ENCODE measurements around the gene PCDHGA1.

PCDHGA1 gene

DNA sequence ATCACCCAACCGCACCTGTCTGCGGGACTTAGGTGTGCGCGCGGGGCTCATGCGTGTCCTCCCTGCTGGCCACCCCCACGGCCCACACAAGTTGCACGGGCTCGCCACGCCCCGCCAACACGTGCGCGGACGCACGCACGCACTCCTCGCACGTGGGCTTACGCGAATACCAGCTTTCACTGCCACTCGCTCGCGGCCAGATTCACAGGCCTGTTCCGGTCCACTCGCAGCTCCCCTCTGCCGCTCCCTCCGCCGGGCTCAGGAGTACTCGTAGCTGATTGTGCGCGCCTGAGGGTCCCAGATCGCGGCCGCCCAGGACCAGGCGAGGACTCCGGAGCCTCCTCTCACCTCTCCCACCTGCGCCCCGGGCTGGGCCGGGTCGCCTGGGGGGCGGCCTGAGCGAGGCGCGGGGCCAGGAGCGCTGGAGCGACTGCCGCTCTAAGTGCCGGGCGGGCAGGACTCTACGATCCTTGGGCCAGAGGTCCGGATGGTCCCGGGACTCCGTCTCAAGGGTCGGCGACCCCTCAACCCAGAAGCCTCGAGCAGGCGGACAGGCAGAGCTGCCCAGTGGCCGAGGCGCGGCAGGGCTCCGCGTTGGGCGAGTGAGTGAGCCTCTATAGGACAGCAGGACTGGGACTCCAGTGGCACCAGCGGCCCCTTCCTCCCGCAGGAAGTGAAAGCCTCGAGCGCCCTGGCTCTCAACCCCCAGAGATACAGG is 162.0 kb downstream of the PCDHGA1 start:
- no peak for DNase-seq (ENCODE audit: low read depth)

DNA sequence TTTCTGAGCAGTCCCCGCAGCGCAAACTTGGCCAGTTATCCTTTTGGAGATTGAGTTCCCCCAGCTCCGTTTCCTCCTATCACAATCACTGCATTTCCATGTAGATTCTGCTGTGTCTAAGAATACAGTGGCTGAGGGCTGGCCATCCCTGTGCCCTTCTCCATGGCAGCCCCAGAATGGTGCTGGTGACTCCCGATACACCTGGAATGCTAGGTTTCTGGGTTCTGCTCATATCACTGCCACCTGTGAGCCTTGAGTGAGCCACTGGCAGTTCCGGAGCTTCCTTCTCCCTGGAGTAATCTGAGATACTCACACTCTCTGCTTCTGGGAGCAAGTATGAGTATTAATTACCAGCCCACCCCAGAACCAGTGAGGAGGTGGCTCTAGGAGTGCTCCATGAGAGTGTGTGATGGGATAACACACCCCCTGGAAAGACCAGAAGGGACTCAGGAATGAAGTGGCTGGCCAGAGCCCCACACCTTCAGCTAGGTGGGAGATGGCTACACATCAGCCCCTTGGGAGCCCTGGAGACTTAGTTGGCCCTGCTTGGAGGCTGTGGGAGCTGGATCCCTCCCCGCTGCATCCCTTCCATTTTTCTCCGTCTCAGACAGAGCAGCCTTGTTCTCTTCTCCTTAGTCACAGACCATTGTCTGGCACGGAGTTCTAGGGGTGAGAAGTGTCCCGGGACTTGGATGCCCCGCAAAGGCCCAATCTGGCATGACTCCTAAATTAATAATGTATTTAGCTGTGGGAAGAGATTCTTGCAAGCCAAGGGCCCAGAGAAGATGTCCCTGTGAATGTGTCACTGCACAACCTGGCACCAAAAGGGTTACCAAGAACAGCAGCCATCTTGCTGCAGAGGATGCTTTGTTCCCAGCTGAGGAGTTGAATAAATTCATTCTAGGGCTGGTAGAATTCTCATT is 163.4 kb downstream of the PCDHGA1 start:
- DNase-seq (ENCODE audit: low read depth): no peak

DNA sequence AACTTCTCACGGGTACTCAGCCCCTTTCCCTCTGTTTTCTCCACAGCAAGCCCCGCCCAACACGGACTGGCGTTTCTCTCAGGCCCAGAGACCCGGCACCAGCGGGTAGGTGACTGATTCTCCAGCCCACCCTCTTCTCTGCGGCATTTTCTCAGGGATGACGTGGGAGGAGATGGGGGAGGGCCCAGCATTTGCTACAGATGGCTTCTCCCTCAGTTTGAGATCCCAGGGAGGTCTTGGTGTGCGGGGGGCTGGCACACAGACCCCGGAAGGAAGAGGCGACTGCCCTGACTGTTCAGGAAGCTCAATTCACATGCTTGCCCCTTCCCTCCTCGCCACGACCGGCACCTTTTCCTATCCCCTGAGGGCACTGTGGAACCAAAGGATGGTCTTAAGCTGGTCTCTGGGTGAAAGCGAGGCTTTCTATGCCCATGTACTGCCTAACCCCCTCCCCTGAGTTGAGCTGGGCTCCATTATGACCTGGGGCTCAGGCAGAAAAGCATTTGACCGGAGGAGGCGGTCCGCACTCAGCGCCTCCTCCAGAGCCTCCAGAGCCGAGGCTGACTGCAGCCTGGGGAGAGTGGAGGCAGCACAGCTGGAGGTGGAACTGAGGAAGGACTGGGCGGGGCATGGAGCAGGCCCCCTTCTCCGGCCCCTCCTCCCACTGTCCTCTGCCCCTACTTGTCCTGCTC is 164.6 kb downstream of the PCDHGA1 start:
- DNase-seq (ENCODE audit: low read depth): no peak

DNA sequence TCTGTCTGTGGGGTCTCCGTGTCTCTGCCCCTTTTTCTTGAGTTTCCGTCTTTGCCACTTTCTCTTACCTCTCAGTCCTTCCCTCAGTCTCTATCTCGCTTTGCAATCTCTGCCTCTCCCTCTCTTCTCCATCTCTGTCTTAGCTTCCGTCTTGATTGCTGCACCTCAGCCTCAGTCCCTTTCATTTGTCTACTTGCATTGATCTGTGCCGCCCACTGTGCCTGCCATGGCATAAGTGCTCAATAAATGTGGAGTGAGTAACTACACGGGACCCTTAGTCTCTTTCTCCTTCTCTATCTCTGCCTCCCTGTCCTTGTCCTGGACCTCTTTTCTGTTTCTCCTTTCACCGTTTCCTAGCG is 165.1 kb downstream of the PCDHGA1 start:
- DNase-seq (ENCODE audit: low read depth): no peak

DNA sequence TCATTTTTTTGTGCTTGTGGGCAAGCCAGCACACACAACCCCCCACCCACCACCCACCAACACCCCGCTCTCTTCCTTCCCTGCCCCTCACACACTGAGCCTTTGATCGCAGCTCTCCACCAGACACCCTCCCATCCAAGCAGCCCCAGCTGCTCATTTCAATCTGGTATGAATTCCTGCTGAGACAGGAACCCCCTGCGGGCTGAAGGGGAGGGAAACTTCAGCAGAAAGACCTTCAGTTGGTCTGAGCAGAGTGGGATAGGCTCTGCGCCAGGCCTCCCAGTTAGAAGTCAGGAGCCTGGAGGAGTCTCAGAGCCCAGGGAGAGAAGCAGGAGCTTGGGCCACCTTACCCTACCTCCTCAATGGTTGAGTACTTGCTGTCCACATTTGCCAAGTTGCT is 165.7 kb downstream of the PCDHGA1 start:
- DNase-seq (ENCODE audit: low read depth): no peak

DNA sequence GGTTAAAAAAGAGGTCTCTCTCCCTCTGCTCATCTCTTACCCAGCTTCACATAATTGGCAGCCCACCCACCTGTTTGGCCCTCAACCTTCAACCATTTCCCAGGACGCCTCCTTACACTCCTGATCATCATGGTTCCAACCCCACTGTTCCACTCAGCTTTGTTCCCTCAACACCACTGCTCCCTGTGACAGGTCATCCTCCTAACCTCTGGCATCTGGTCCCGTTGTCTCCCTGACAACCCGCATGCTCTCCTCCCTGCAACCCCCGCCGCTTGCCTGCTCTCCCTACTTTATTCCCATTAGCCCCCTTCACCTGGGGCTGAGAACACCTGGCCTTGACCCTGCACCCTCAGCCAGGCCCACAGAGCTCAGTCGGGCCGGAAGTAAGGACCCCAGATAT is 171.4 kb downstream of the PCDHGA1 start:
- no peak for DNase-seq (ENCODE audit: low read depth)

DNA sequence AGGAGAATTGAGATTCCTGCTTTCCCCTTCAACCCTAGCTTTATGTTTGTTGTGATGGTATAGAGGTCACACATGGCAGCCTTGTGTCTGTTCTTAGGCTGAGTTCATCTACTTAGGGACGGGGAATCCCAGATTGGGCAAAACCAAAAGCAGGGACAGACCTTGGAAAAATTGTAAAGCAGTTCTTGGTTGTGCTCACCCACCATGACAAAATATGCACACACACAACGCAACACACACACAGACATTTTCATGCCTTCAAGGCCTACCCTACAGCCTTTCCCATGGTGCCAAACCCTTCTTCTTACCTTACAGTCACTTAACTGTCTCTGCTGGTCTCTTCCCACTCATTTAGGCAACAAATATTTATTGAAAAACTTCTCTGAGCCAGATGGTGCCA is 173.4 kb downstream of the PCDHGA1 start:
- no peak for DNase-seq (ENCODE audit: low read depth)

DNA sequence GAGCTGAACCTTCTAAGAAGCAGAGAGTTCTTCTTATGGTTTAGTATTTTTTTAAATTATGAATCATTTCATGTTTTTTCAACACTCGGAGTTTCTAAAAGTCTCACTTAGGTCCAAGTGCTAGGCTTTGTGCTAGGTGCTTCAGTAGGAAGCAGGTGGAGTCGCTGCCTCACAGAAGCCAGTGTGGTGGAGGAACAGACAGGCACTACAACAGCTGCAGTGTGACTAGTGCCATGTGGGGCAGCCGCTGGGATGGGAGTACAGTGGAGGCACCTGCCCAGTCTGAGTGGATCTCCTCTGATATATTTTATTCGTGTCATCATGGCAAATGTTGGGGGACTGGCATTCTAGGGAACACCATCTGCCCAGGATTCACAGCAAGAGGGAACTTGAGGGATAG is 173.9 kb downstream of the PCDHGA1 start:
- no peak for DNase-seq (ENCODE audit: low read depth)

DNA sequence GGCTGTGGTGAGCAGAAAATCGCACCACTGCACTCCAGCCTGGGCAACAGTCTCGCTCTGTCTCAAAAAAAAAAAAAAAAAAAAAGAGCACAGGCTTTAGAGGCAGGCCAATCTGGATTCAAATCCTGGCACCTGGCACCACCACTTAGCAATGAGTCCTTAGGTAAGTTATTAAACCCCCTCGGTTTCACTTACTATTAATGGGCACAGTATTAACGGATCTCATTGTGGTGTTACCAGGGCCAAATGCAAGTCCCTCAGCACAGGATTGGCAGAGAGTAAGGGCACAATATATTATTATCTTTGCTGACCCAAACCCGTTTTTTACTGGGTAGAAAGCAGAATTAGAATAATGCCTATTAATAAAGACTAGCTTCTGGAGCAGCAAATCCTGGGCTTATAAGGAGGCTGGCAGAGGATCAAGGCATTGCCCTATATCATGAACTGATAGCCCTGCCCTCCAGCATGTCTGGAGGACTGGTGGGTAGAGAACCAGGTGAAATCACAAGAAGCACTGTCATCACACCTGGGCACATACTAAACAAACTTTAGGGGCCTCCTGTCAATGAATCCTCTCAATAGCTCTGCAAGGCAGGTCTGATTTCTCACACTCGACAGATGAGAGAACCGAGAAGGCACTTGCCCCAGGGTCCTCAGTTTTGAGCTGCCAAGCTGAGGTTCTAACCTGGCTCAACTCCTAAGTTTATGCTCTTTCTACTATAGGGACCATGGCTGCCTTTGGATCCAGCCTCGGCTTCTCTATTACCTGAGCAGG is 176.3 kb downstream of the PCDHGA1 start:
- DNase-seq (ENCODE audit: low read depth): no peak

DNA sequence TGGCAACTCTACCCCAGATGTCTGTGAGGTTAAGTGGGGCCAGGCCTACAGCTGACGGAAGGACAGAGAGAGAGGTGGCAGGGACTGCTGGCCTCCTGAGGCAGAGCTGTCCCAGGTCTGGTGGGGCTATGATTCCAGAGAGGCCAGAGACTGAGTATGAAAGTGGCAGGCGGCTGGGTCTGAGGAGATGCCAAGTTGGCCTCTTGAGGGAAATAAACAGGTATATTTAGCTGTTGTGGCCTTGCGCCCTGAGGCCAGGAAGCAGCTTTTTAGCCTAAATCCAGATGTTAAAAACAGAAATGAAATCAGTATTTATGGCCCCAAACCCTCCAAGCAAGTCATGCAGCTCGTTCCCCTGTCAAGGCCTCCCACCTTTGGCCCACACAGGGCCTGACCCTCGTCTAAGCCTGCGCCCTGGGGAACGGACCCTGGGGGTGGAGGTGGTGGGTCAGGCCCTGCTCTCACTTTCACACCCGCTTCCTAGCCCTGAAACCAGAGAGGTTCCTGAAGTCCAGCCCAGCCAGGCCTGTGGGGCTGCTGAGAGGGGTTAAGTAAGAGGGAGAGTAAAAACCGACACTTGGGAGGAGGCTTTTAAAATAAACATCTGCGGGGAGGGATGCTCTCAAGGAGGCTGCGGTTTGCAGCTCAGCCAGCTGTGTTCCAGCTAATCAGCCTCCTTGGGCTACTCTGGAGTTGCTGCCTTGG is 177.2 kb downstream of the PCDHGA1 start:
- DNase-seq (ENCODE audit: low read depth): no peak

DNA sequence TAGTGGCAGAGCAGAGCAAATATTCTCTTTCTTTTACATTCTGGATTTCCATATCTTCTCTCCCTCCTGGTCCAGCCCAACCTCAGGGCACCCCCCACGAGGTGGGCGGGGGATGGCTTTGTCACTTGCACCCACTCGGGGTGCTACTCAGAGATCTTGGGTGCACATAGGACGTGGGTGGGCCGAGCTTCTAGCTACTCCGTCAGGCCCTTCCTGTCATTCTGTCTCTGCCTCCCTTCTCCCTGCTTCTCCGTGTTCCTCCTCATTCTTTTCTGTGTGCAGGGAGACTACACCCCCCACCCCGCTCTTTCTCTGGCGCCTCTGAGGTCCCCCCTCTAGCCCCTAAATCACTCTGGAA is 178.1 kb downstream of the PCDHGA1 start:
- DNase-seq (ENCODE audit: low read depth): no peak

DNA sequence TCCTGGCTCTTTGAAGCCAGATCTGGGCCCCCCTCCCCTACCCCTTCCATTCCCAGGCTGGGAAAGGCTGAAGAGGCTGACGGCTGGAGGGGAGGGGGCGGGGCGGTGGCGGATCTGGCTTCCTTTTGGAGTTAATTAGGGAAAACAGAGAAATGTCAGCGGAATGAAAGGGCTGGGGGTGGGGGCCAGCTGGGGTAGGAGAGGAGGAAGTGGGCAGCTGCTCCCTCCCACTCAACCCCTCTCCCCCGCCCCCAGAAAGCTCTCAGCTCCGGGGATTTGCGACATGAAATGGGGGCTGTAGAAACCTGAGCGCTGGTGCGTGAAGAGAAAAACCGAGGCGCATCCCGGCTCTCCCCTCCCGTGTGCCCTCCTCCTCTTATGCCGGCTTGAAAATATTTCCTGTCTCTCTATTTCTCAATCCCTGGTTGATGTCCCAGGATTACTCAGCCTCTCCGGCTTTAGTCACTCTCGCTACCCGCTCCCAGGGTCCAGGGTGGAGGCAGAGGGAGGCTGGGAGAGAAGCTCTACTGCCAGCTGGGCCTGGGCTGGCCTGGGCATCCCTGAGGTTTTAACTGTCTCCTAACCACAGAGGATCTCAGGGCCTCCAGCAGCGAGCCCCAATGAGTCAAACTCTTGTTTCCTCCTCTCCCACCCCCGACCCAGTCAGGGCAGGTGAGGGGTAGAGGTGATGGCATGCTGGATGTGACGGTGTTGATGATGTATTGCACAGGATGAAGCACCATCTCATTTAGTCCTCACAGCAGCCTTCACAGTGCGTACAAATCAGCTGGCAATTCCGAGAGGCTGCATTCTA is 178.7 kb downstream of the PCDHGA1 start:
- no peak for DNase-seq (ENCODE audit: low read depth)

DNA sequence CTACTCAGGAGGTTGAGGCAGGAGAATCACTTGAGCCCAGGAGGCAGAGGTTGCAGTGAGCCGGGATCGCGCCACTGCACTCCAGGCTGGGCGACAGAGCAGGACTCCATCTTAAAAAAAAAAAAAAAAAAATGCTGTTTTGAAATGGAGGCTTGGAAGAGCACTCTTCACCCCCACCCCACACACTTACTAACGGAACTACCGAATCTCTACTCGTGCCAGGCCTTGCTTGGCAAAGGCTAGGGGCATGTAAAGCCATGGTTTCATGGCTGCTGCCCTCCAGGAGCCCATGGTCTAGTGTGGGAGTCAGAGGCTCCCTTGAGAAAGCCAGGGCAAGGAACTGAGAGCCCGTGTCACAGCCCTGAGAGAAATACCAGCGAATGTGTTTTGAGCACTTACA is 179.8 kb downstream of the PCDHGA1 start:
- DNase-seq (ENCODE audit: low read depth): no peak

DNA sequence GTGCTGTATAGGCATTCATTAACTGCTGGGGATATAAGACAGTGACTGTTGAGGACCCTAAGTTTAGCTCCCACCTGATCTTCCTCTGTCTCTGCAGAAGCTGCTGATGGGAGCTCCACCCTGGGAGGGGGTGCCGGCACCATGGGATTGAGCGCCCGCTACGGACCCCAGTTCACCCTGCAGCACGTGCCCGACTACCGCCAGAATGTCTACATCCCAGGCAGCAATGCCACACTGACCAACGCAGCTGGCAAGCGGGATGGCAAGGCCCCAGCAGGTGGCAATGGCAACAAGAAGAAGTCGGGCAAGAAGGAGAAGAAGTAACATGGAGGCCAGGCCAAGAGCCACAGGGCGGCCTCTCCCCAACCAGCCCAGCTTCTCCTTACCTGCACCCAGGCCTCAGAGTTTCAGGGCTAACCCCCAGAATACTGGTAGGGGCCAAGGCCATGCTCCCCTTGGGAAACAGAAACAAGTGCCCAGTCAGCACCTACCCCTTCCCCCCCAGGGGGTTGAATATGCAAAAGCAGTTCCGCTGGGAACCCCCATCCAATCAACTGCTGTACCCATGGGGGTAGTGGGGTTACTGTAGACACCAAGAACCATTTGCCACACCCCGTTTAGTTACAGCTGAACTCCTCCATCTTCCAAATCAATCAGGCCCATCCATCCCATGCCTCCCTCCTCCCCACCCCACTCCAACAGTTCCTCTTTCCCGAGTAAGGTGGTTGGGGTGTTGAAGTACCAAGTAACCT is 180.7 kb downstream of the PCDHGA1 start:
- no peak for DNase-seq (ENCODE audit: low read depth)

DNA sequence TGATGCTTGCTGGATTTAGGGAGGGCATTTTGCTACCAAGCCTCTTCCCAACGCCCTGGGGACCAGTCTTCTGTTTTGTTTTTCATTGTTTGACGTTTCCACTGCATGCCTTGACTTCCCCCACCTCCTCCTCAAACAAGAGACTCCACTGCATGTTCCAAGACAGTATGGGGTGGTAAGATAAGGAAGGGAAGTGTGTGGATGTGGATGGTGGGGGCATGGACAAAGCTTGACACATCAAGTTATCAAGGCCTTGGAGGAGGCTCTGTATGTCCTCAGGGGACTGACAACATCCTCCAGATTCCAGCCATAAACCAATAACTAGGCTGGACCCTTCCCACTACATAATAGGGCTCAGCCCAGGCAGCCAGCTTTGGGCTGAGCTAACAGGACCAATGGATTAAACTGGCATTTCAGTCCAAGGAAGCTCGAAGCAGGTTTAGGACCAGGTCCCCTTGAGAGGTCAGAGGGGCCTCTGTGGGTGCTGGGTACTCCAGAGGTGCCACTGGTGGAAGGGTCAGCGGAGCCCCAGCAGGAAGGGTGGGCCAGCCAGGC is 181.5 kb downstream of the PCDHGA1 start:
- no peak for DNase-seq (ENCODE audit: low read depth)

DNA sequence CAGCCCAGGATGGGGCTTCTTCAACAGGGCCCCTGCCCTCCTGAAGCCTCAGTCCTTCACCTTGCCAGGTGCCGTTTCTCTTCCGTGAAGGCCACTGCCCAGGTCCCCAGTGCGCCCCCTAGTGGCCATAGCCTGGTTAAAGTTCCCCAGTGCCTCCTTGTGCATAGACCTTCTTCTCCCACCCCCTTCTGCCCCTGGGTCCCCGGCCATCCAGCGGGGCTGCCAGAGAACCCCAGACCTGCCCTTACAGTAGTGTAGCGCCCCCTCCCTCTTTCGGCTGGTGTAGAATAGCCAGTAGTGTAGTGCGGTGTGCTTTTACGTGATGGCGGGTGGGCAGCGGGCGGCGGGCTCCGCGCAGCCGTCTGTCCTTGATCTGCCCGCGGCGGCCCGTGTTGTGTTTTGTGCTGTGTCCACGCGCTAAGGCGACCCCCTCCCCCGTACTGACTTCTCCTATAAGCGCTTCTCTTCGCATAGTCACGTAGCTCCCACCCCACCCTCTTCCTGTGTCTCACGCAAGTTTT is 182.1 kb downstream of the PCDHGA1 start:
- DNase-seq (ENCODE audit: low read depth): peak; percentile 79

DNA sequence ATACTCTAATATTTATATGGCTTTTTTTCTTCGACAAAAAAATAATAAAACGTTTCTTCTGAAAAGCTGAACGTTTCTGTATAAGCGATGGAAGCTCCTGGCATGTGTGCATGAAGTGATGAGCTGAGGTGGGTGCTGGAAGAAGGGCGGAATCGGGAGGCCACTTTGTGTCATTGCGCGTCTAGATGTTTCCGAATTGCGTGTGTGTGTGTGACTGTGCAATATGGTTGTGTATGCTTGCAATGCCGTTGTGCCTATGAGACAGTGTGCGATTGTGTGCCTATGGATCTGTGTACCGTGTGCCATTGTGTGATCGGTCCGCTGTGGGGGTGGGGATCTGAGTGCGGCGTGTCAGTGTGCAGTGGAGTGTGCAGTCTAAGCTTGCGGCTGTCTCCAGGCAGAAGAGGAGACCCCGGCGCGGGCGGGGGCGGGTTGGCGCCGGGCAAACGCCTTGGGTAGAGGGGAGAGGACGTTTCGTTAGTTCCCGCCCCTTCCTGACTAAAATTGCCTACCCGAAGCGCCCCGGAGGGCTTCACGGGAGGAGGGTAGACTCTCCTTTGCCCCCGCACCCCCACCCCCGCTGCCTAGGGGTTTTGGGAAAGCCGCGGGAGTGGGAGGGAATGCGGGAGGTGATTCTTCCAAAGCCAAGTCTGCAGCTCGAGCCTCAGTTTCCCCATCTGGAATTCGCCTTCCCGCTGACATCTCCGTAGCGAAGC is 182.8 kb downstream of the PCDHGA1 start:
- no peak for DNase-seq (ENCODE audit: low read depth)

DNA sequence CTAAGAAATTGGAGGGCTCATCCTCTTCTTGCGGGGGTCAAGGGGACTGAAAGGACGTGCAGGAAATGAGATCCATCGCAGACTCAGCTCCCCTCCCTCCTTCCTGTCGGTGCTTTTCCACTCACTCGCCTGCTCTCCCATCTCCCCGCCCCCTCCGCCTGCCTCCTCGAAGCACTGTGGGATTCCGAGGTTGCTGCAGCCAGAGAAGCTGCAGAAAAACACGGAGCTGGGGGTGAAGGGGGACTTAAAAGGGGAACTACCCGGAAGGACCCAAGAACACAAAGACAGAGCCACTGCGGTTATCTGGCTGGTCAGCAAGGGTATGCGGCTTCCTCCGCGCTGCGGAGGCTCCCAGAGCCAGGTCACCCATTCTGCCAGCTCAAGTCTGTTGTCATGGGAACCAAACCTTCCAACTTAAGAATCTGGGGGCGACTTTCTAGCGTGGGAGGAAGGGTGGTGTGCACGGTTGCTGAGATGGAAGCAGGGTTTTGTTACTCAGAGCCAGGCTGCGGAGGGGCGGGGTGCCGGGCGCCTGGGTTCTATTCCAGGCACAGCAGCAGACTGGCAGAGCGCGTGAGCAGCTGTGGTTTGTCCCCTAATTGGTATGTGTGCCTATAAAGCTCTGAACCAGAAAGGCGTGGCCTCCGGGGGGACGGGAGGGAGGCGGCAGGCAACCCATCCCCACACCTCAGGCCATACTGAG is 183.5 kb downstream of the PCDHGA1 start:
- DNase-seq (ENCODE audit: low read depth): peak; percentile 36

All from stimulated activated CD8-positive, alpha-beta memory T cell treated with anti-CD3 and anti-CD28 coated beads, Interleukin-12 subunit alpha, Interleukin-12 subunit beta, amount 100 ng/mL, for 1 hour (primary cell).